Measurements from ENCODE around the gene UCK2.
"Not testable (repeated sequence)": the region's sequence is repeated elsewhere in the genome, so short reads cannot be mapped to it uniquely, and the experiment has no call there.

- not testable (repeated sequence) for TF ChIP-seq ERF (CRISPR knock-in tag; IDR thresholded peaks at IDR 0.05); PHF20 (IDR thresholded peaks at IDR 0.05; ENCODE audit: partially characterized antibody); MYC (IDR thresholded peaks at IDR 0.05; ENCODE audit: low read depth, low read length); MYC (CRISPR knock-in tag; IDR thresholded peaks at IDR 0.05; ENCODE audit: borderline replicate concordance, low read depth); ZNF12 (CRISPR knock-in tag; IDR thresholded peaks at IDR 0.05); ZMIZ1 (IDR thresholded peaks at IDR 0.05; ENCODE audit: low read depth in 2 of 2, low read length in 2 of 2); SIN3B (IDR thresholded peaks at IDR 0.05; ENCODE audit: low read depth); POLR2AphosphoS5 (IDR thresholded peaks at IDR 0.05; ENCODE audit: control insufficient read depth, insufficient read depth, low read depth, low read length); MAFG (tag; conservative IDR thresholded peaks at IDR 0.05); SMARCA4 (IDR thresholded peaks at IDR 0.05); ZNF512 (tag; IDR thresholded peaks at IDR 0.05); SRF (CRISPR knock-in tag; IDR thresholded peaks at IDR 0.05); GMEB1 (CRISPR knock-in tag; IDR thresholded peaks at IDR 0.05); SP2 (IDR thresholded peaks at IDR 0.05; ENCODE audit: extremely low read depth, low read depth, low read length, poor library complexity, severe bottlenecking); SREBF1 (IDR thresholded peaks at IDR 0.05; ENCODE audit: borderline replicate concordance, low read depth, low read length)
Measured at GRCh38 chr1:165804513-165804912, 22.9 kb upstream of the UCK2 start.

All from K562 (cell line).